Hepatocyte (in vitro differentiated cells): ENCODE data around the gene FAM32A.

Experiments used
- CTCF ChIP-seq: fragments of 200-600 bp; sonication (generic); IDR thresholded peaks from 2 replicates; pipeline ENCODE4 v1.5.1; 2016; ENCODE audit warnings: antibody characterized with exemption, mild to moderate bottlenecking; ENCODE audit not compliant: poor library complexity
- EZH2 ChIP-seq: fragments of 200-600 bp; sonication (generic); IDR thresholded peaks from 2 replicates; pipeline ENCODE4 v1.6.1; 2016; ENCODE audit warnings: antibody characterized with exemption, mild to moderate bottlenecking, borderline replicate concordance

GRCh38 chr19:16180611-16181010 lies 4.6 kb upstream of the FAM32A start:
- TF ChIP-seq CTCF = no peak
- no peak for TF ChIP-seq EZH2
